Ishikawa (cell line): Measurements from ENCODE around the gene UBA3.

ENCODE experiments used
- CEBPB ChIP-seq: IDR thresholded peaks from 2 replicates; pipeline ENCODE4 v1.6.1; 2012
- CREB1 ChIP-seq: IDR thresholded peaks from 2 replicates; pipeline ENCODE4 v1.6.1; 2012; ENCODE audit warnings: low read depth
- EGR1 ChIP-seq: IDR thresholded peaks from 2 replicates; pipeline ENCODE4 v1.6.1; 2012
- EP300 ChIP-seq: IDR thresholded peaks from 2 replicates; pipeline ENCODE4 v1.6.1; 2012; ENCODE audit warnings: borderline replicate concordance
- FOXM1 ChIP-seq: IDR thresholded peaks from 2 replicates; pipeline ENCODE4 v1.6.1; 2012; ENCODE audit warnings: low read depth, borderline replicate concordance
- NFIC ChIP-seq: IDR thresholded peaks from 2 replicates; pipeline ENCODE4 v1.6.1; 2012
- RAD21 ChIP-seq: IDR thresholded peaks from 2 replicates; pipeline ENCODE4 v1.6.1; 2012; ENCODE audit warnings: low read depth
- REST ChIP-seq: IDR thresholded peaks from 2 replicates; pipeline ENCODE4 v1.6.1; 2012; ENCODE audit warnings: low read depth, mild to moderate bottlenecking
- TAF1 ChIP-seq: IDR thresholded peaks from 2 replicates; pipeline ENCODE4 v1.6.1; 2012; ENCODE audit warnings: low read depth, mild to moderate bottlenecking
- TCF12 ChIP-seq: IDR thresholded peaks from 2 replicates; pipeline ENCODE4 v1.6.1; 2012; ENCODE audit warnings: low read depth
- TEAD4 ChIP-seq: IDR thresholded peaks from 2 replicates; pipeline ENCODE4 v1.6.1; 2012
- YY1 ChIP-seq: IDR thresholded peaks from 2 replicates; pipeline ENCODE4 v1.6.1; 2012; ENCODE audit warnings: low read depth
- ZBTB7A ChIP-seq: IDR thresholded peaks from 2 replicates; pipeline ENCODE4 v1.6.1; 2012; ENCODE audit warnings: low read depth
- TF ChIP-seq, protein P1 (sequence below): IDR thresholded peaks from 2 replicates; pipeline ENCODE4 v1.6.1; 2012
- TF ChIP-seq, protein P2 (sequence below): IDR thresholded peaks from 2 replicates; pipeline ENCODE4 v1.6.1; 2012

Gene UBA3

DNA sequence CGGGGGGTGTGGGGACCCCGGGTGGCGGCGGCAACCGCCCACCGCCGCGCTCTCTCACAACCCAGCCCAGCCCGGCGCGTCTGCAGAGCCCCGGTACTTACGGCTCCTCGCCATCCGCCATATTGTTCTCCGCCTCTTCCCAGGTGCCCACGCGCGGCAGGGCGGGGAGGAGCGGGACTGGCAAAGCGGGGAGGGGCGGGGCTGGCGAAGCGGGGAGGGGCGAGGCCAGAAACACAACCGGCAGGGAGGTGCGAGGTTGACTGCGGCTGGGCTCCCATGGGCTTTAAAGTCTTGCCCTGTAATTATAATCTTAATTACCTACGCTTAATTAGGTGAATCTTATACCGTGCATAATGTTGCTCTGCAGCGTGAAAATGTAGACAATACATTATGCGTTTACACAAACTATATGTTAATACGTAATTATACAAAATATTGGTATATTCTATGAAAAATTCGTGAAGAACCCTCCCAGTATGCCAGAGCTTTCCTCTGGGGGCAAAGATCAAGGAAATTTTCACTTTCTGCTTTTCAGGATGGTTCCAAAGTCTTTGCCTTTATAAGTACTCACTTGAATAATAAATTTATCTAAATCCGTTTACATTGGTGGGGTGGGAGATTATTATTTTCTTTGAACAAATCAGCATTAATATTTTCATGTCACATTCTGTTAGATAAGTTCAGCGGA is at the start of gene UBA3:
Gene UBA3, minus strand, starts transcription at position 133 of the 688 bp plus-strand sequence. Its CDS starts 12 bp downstream, at position 121.
- TF ChIP-seq YY1: peak; percentile 96
- peak; percentile 98 for TF ChIP-seq TAF1
- TF ChIP-seq EP300: no peak
- TF ChIP-seq, protein P1, sequence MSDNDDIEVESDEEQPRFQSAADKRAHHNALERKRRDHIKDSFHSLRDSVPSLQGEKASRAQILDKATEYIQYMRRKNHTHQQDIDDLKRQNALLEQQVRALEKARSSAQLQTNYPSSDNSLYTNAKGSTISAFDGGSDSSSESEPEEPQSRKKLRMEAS: peak; percentile 80

DNA sequence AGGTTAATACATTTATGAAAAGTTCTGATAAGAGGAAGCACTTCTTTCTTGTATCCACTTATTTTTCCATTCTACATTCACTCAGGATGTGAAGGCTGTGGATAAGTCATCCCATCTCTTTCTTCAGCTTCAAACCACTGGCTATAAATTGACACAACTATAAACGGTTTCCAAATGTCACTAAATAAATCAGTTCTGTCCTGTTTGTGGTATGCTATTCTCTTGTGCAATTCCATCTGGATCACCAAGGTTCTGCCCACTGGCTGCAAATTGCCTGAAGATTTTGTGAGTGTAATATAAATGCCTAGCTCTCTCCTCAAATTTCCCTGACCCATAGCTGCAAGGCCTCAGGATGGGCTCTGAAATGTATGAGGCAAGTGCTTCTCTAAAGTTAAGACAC is 49.4 kb upstream of the UBA3 start:
- TF ChIP-seq FOXM1 (no peak), NFIC (no peak), TAF1 (no peak), EGR1 (no peak), YY1 (no peak), ZBTB7A (no peak), REST (no peak), EP300 (no peak), TCF12 (no peak), RAD21 (no peak), CEBPB (no peak), TEAD4 (no peak), CREB1 (no peak)
- TF ChIP-seq, protein P1: no peak
- TF ChIP-seq, protein P2, sequence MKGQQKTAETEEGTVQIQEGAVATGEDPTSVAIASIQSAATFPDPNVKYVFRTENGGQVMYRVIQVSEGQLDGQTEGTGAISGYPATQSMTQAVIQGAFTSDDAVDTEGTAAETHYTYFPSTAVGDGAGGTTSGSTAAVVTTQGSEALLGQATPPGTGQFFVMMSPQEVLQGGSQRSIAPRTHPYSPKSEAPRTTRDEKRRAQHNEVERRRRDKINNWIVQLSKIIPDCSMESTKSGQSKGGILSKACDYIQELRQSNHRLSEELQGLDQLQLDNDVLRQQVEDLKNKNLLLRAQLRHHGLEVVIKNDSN: no peak

DNA sequence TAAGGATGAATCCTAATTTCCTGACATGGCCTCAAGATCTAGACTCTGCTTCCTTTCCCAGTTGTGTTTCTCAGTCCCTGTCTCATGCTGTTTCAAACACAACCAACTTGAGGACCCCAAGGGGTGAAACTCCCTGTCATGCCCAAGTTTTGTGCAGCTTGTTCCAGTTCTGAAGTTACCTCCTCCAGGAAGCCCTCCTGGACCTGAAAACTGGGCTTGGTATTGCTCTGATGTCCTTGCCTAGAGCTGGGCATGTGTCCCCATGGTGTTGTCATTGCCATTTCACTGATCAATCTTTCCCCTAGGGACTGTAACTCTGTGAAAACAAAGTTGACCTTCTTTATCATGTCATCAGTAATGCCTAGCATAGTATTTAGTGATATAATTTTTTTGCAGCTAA is 48.3 kb upstream of the UBA3 start:
- TF ChIP-seq NFIC (no peak), TCF12 (no peak), ZBTB7A (no peak), EGR1 (no peak), CREB1 (no peak), TAF1 (no peak), FOXM1 (no peak), REST (no peak), CEBPB (no peak), RAD21 (no peak), TEAD4 (no peak), EP300 (no peak), YY1 (no peak)
- TF ChIP-seq, protein P2: no peak
- TF ChIP-seq, protein P1: no peak

DNA sequence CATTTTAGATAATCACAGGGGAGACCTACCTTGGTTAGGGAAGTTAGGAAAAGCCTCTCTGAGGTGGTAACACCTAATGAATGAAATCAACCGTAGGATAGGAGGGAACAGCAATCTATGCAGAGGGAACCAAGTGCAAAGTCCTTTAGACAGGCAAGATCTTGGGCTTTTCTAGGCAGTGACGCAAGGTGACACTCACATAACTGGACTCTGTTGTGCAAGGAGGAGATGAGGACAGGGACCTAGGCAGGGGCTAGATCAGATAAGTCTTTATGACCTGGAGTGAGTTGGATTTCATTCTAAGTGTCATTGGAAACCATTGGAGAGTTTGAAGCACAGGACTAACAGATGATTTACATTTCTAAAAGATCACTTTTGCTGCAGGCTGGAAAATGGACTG is 46.8 kb upstream of the UBA3 start:
- no peak for TF ChIP-seq EGR1
- no peak for TF ChIP-seq REST
- no peak for TF ChIP-seq NFIC
- TF ChIP-seq RAD21: no peak
- no peak for TF ChIP-seq FOXM1
- TF ChIP-seq TEAD4: no peak
- TF ChIP-seq ZBTB7A: no peak
